Endothelial cell of umbilical vein (primary cell): ENCODE measurements around the gene METTL8. TPM values are rescaled to one million over a fixed set of nuclear protein-coding genes. Genes with fewer than 3 reads are reported as not detected.

Source experiments
- BruUV-seq: library from RNA; stranded (reverse); fragments of 400-500 nt; replicated peaks from 2 replicates; lab custom pipeline; 2021; lab: Mats Ljungman, UMichigan
- CTCF ChIA-PET: fragments of 300-600, 350-600 bp; sonication (Branson Sonifier 250); formaldehyde crosslinking; loops from one replicate; lab custom pipeline; 2021; ENCODE audit warnings: antibody characterized with exemption, inconsistent platforms; lab: Charles Lee
- POLR2A ChIA-PET: fragments of 300-600, 350-600 bp; sonication (Branson Sonifier 250); formaldehyde crosslinking; loops from one replicate; lab custom pipeline; 2021; ENCODE audit warnings: antibody characterized with exemption, inconsistent platforms; lab: Charles Lee
- DNase-seq: peaks from one replicate; pipeline ENCODE4 v3.0.0-alpha.2; 2011; ENCODE audit warnings: low read depth, low spot score
- FAIRE-seq: peaks from 2 replicates; lab custom pipeline; 2011; peaks lifted over from hg19 to GRCh38; lab: Jason Lieb, UNC
- H2AFZ ChIP-seq: 2 replicates; pipeline ENCODE4 v1.6.0; 2012; ENCODE audit warnings: low read depth, low read length, control low read depth, inconsistent platforms
- H3K27ac ChIP-seq: 2 replicates; pipeline ENCODE4 v1.5.1; 2011; ENCODE audit warnings: low read depth, mild to moderate bottlenecking, control low read depth, low read length, moderate library complexity; ENCODE audit not compliant: insufficient read depth
- H3K27me3 ChIP-seq, 2 experiments: 2 replicates each; pipeline versions ENCODE4 v1.6.0 to v1.6.1; 2011; ENCODE audit warnings: low read length in 2 of 2, mixed read lengths in 1 of 2; ENCODE audit not compliant: control insufficient read depth in 2 of 2, insufficient read depth in 2 of 2
- H3K36me3 ChIP-seq, 2 experiments: 2 replicates in 1 of 2; 3 replicates in 1 of 2; pipeline ENCODE4 v1.5.1; 2011; ENCODE audit warnings: low read length in 2 of 2, mild to moderate bottlenecking in 1 of 2, moderate library complexity in 1 of 2; ENCODE audit not compliant: control insufficient read depth in 2 of 2, insufficient read depth in 2 of 2; ENCODE audit errors: extremely low read depth in 1 of 2
- H3K4me1 ChIP-seq: 3 replicates; pipeline ENCODE4 v1.5.1; 2011; ENCODE audit warnings: mild to moderate bottlenecking, low read length; ENCODE audit not compliant: control insufficient read depth, insufficient read depth; ENCODE audit errors: extremely low read depth
- H3K4me2 ChIP-seq: 2 replicates; pipeline ENCODE4 v1.6.1; 2011; ENCODE audit warnings: low read length, control low read depth, mixed read lengths; ENCODE audit not compliant: insufficient read depth
- H3K4me3 ChIP-seq, 3 experiments: fragments of 200-600 bp in 1 of 3; sonication (generic), shearing (Covaris generic) in 1 of 3; replicated peaks in 1 of 3; 2 replicates each; pipeline ENCODE4 v1.5.1; 2011 to 2016; ENCODE audit warnings: control low read depth in 3 of 3, low read length in 3 of 3, mild to moderate bottlenecking in 2 of 3, inconsistent platforms in 1 of 3, low read depth in 1 of 3, moderate library complexity in 1 of 3; ENCODE audit not compliant: insufficient read depth in 1 of 3
- H3K79me2 ChIP-seq: 2 replicates; pipeline ENCODE4 v1.6.0; 2012; ENCODE audit warnings: low read length, inconsistent platforms; ENCODE audit not compliant: control insufficient read depth, insufficient read depth
- H3K9ac ChIP-seq: replicated peaks from 2 replicates; pipeline ENCODE3; 2011; ENCODE audit warnings: low read length, control low read depth; ENCODE audit not compliant: insufficient read depth; ENCODE audit errors: extremely low read depth
- H3K9me1 ChIP-seq: replicated peaks from 3 replicates; pipeline ENCODE4 v1.6.0; 2011; ENCODE audit warnings: mild to moderate bottlenecking, low read length; ENCODE audit not compliant: control insufficient read depth, insufficient read depth; ENCODE audit errors: extremely low read depth
- H3K9me3 ChIP-seq: replicated peaks from 2 replicates; pipeline ENCODE4 v1.5.1; 2012; ENCODE audit warnings: low read length, inconsistent platforms; ENCODE audit not compliant: control insufficient read depth, insufficient read depth
- H4K20me1 ChIP-seq: replicated peaks from 2 replicates; pipeline ENCODE3; 2011; ENCODE audit warnings: mild to moderate bottlenecking, low read length; ENCODE audit not compliant: control insufficient read depth, insufficient read depth; ENCODE audit errors: extremely low read depth
- CTCF ChIP-seq, 2 donors: IDR thresholded peaks; 1 replicate in 1 of 2; 2 replicates in 1 of 2; pipeline ENCODE4 v1.5.1; 2011; ENCODE audit warnings: low read length in 2 of 2, mild to moderate bottlenecking in 2 of 2, moderate library complexity in 2 of 2, control low read depth in 1 of 2, inconsistent platforms in 1 of 2, low read depth in 1 of 2; ENCODE audit not compliant: insufficient read depth in 1 of 2; ENCODE audit errors: extremely low read depth in 1 of 2
- EZH2 ChIP-seq: IDR thresholded peaks from 2 replicates; pipeline ENCODE4 v1.6.1; 2012; ENCODE audit warnings: borderline replicate concordance, low read depth, mild to moderate bottlenecking, moderate library complexity, low read length, inconsistent platforms; ENCODE audit not compliant: severe bottlenecking
- FOS ChIP-seq: IDR thresholded peaks from 2 replicates; pipeline ENCODE4 v1.6.1; 2011; ENCODE audit warnings: mild to moderate bottlenecking, low read length, moderate library complexity, borderline replicate concordance; ENCODE audit not compliant: insufficient read depth
- GATA2 ChIP-seq: IDR thresholded peaks from 2 replicates; pipeline ENCODE4 v1.7.0; 2011; ENCODE audit warnings: low read depth, mild to moderate bottlenecking, moderate library complexity, mixed read lengths, low read length; ENCODE audit not compliant: insufficient read length, insufficient read depth
- JUN ChIP-seq: IDR thresholded peaks from 2 replicates; pipeline ENCODE4 v1.6.1; 2011; ENCODE audit warnings: borderline replicate concordance, low read depth; ENCODE audit not compliant: insufficient read length, insufficient read depth
- MYC ChIP-seq: IDR thresholded peaks from one replicate; pipeline ENCODE4 v1.6.1; 2011; ENCODE audit warnings: mild to moderate bottlenecking, low read depth, low read length
- POLR2A ChIP-seq: IDR thresholded peaks from 2 replicates; pipeline ENCODE4 v1.6.1; 2012; ENCODE audit warnings: low read depth, mild to moderate bottlenecking, control low read depth, low read length
- POLR2AphosphoS5 ChIP-seq: IDR thresholded peaks from 2 replicates; pipeline ENCODE4 v1.6.1; 2012; ENCODE audit warnings: low read depth, mild to moderate bottlenecking, control low read depth, low read length, moderate library complexity; ENCODE audit not compliant: insufficient read depth
- dilution Hi-C: fragments of 300-500 bp; cut with MboI; formaldehyde crosslinking; loops from one replicate; pipeline ENCODE4 v1.15.0; 2019; ENCODE audit warnings: low sequenced_read_pairs; ENCODE audit not compliant: extremely low pct_ligation_motif_present
- intact Hi-C: fragments of 100-400 bp; cut with micrococcal nuclease; formaldehyde crosslinking; loops from one replicate; pipeline ENCODE4 v1.10.0; 2022
- polyA plus RNA-seq, 4 experiments: library from polyadenylated mRNA; depleted of rRNA in 3 of 4; stranded (reverse) in 3 of 4; unstranded in 1 of 4; fragments of >200 nt; gene quantifications; 2 replicates each; pipeline versions ENCODE4 v1.2.1 to v1.2.3, GENCODE V29; 2011 to 2012; ENCODE audit warnings: missing spikeins in 1 of 4
- total RNA-seq: library from RNA; stranded (reverse); gene quantifications from 2 replicates; pipeline ENCODE4 v1.2.3, GENCODE V29; 2021
- TF ChIP-seq, protein P1 (sequence below): IDR thresholded peaks from 2 replicates; pipeline ENCODE4 v1.6.1; 2011; ENCODE audit not compliant: insufficient read depth, insufficient read length

METTL8 gene
- total and polyA plus RNA-seq, 2 donors (not counting 3 experiments of a cell fraction or from before 2014, with no cell fraction given), result 7.0 to 20.2 TPM

- Histone ChIP-seq H3K4me2 (peak overlapping the region; percentile 8), H3K9me3 (peaks cover 1% of the 10 kb centered on the region), H3K9ac (peak overlapping the region; percentile 29), H3K9me1 (no peaks in the 10 kb centered on the region), H3K36me3 (no peaks in the 10 kb centered on the region), H3K79me2 (peaks cover 13% of the 10 kb centered on the region), H3K27ac (peak overlapping the region; percentile 60), H3K4me1 (peaks cover 30% of the 10 kb centered on the region), H3K27me3 (no peaks in the 10 kb centered on the region), H4K20me1 (no peaks in the 10 kb centered on the region), H3K4me3 (no peak overlapping the region), H2AFZ (no peak overlapping the region)
- dilution Hi-C loops, result no loop called here
- TSS peak; percentile 80 for BruUV-seq
- intact Hi-C loops, result loop anchor here (5.0 kb wide), 1 partner anchor 57 kb away; no protein-coding TSS in a partner anchor
- ChIA-PET POLR2A (no interaction called here), CTCF (no interaction called here)
- TF ChIP-seq EZH2, result no peak
- TF ChIP-seq GATA2, result no peak
- no peak for TF ChIP-seq POLR2AphosphoS5
- TF ChIP-seq CTCF (IDR thresholded peaks at IDR 0.05; ENCODE audit: extremely low read depth in 1 of 2, insufficient read depth in 1 of 2, low read depth in 1 of 2, low read length in 2 of 2), result no peak
- TF ChIP-seq, protein P1, sequence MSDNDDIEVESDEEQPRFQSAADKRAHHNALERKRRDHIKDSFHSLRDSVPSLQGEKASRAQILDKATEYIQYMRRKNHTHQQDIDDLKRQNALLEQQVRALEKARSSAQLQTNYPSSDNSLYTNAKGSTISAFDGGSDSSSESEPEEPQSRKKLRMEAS, result no peak
- TF ChIP-seq POLR2A, result no peak
- TF ChIP-seq FOS, result no peak
- TF ChIP-seq MYC, result no peak
- no peak for TF ChIP-seq JUN
- DNase-seq, result no peak
- FAIRE-seq, result no peak
Measured at GRCh38 chr2:171404719-171405118, 29.1 kb downstream of the METTL8 start.
